Fibroblast of the aortic adventitia (primary cell): ENCODE data around the gene ATP1B3. TPM values are rescaled to one million over a fixed set of nuclear protein-coding genes. Genes with fewer than 3 reads are reported as not detected.

ENCODE experiments used
- DNase-seq: peaks from one replicate; pipeline ENCODE4 v3.0.0-alpha.2; 2010; ENCODE audit warnings: low read depth
- H3K4me3 ChIP-seq: 2 replicates; pipeline ENCODE4 v1.5.1; 2011; ENCODE audit warnings: low read depth, mild to moderate bottlenecking, control low read depth, low read length, moderate library complexity
- CTCF ChIP-seq: IDR thresholded peaks from 2 replicates; pipeline ENCODE4 v1.5.1; 2011; ENCODE audit warnings: mild to moderate bottlenecking, low read length, control low read depth, inconsistent platforms; ENCODE audit not compliant: insufficient read depth
- total RNA-seq: library from RNA; depleted of rRNA; stranded (reverse); fragments of >200 nt; gene quantifications from 2 replicates; pipeline ENCODE4 v1.2.3, GENCODE V29; 2012; ENCODE audit warnings: low replicate concordance

The ATP1B3 gene
- total RNA-seq, 1 donor, result 70.2 TPM

DNA sequence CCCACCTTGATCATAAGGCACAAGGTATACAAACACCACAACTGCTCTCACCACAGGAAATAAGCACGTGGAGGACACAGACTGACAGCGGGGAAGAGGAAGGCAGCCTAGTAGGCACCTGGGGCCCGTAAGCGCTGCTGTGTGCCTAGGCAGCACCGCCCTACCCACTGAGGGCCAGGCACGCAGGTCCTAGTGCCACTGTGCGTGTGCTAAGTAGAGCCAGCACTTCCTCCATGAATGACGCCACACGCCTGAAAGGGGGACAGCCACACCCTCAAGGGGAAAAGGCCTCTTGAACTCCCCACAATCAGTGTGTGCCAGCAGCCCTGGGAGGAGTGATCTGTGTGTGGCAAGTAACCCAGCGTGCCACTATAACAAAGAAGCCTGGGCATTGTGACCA, 73.0 kb downstream of the ATP1B3 start:
- no peak overlapping the region for H3K4me3 ChIP-seq
- DNase-seq, result no peak
- TF ChIP-seq CTCF, result no peak

- TF ChIP-seq CTCF, result no peak
- H3K4me3 ChIP-seq, result no peak overlapping the region
- DNase-seq, result no peak
Observed at GRCh38 chr3:141949972-141950371, 73.5 kb downstream of the ATP1B3 start.

DNA sequence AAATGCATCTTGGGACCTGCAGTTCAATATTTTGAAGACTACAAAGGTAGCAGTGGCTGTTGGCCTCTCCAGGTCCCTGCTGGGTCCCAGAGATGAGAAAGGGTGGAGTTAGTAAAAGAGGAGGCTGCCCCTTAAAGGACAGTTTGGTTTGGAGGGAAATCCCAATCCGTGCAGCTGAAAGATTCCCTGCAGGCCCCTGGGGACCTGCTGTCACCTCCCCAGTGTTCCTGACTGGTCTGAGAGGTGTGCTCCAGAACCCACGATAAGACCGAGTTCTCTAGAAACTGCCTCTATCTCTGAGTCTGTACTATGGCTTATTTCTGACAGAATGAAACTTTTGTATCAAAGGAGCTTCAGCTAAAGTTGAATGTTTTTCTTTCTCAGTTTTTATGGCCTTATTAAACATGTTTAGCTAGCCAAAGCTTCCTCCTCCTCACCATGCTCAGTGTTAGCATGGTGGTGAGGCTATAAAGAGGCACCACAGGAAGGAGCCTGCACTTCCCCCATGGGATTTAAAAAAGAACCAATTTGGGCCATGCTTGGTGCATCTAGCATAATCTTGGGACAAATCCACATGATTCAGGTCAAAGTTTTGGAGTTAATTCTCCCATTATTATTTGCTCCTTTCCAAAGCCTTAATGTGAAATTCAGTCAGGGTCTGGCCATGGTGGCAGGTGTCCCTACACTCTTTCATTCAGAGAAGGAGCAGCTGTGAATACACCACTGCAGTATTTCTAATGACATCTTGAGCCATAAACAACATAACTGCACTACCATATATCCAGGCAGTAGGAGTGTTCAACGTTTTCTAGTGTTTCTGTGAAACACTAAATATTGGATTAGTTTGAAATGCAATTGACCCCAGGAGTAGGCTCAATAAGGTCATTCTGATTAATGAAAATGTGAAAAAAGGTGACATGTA, 74.4 kb downstream of the ATP1B3 start:
- no peak overlapping the region for H3K4me3 ChIP-seq
- DNase-seq, result no peak
- no peak for TF ChIP-seq CTCF

DNA sequence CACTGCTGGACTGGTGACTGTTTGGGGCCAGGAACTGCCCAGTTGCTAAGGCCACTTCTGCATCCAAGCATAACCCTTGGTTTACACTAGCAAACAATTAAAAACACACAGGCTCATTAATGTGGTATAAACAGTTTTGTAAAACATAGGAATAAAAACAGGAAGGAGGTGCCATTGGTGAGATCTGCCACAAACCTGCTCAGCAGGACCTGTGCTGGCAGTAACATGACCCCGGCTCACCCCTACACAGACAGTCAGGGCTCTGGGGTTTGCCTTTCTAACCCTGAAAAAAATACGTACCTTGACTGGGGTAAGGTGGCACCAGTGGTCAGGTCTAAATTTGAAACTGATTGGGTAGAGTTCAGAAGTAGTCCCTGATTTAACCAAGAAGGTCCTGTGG, 76.2 kb downstream of the ATP1B3 start:
- no peak overlapping the region for H3K4me3 ChIP-seq
- DNase-seq, result no peak
- TF ChIP-seq CTCF, result no peak

DNA sequence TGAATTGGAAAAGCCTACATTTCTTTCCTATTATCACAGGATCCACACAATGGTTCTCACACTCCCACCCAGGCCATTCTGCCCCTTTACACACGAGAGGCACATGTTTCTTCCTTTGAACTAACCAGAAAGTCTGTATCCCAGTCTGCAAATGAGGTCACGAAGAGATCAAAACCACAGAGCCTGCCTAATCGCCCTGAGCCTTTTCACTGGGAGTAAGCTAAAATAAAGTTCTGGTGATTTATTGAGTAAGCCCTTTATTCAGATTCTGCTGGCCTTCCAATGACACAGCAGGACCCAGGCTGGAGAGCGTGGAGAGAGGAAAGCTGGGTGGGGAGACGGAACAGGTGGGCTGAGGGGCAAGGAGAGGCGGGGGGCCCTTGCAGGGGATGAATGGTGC, 78.7 kb downstream of the ATP1B3 start:
- DNase-seq, result no peak
- H3K4me3 ChIP-seq, result no peak overlapping the region
- TF ChIP-seq CTCF, result no peak

DNA sequence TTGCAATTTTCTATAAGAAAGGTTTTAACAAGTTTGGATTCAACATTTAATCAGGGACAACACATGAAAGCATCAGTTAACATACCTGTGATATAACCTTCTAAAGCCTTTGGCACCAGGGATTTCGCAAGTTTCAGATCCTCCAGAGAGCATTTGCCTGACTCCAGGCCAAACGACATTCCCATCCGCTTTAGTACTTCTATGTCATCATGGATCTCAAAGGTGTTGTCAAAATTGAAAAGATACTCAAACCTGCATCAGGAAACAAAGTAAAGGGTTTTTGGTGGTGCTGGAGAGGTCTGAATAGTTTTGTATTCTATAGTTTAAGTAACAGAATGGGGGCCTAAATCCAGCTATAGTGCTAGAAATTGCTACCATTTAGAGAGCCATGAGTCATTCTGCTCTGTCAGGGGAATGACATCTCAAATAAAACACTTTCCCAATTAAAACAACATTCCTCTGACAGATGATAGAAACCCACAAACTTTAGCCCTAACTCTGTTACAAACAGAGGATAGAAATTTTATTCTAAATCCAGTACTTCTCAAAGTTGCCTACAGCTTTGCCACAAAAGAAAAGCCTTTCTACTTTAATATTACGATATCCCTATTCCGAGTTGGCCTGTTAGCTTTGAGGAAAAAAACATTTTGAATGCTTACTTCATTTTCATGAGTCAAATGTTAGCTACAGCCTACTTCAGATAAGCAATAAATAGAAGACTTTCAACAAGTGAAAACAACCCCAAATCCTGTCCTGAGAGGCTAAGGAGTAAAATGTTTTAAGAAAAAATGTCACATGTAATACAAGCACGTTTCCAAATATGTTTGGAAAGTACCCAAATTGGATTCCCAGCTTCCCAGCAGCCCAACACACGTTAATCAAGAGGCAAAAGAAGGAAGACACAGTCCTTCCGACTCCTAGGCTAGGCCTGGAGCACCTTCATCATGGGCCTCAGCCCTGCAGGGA, 83.4 kb downstream of the ATP1B3 start:
- H3K4me3 ChIP-seq, result no peak overlapping the region
- peak; percentile 68 for DNase-seq
- no peak for TF ChIP-seq CTCF
